ENCODE results near the gene OTX2.

Gene OTX2

GRCh38 chr14:56794557-56795283 lies 15.6 kb downstream of the OTX2 start:
- DNase-seq, result no peak

- no peak for DNase-seq
Observed at GRCh38 chr14:56794088-56794556, 16.2 kb downstream of the OTX2 start.

- no peak for DNase-seq
Observed at GRCh38 chr14:56789955-56790354, 20.3 kb downstream of the OTX2 start.

- no peak for DNase-seq
Observed at GRCh38 chr14:56787530-56787929, 22.7 kb downstream of the OTX2 start.

GRCh38 chr14:56782711-56783110 lies 27.6 kb downstream of the OTX2 start:
- DNase-seq, result no peak

- no peak for DNase-seq
Observed at GRCh38 chr14:56774503-56774902, 35.8 kb downstream of the OTX2 start.

GRCh38 chr14:56770512-56770911 lies 39.8 kb downstream of the OTX2 start:
- no peak for DNase-seq

DNA sequence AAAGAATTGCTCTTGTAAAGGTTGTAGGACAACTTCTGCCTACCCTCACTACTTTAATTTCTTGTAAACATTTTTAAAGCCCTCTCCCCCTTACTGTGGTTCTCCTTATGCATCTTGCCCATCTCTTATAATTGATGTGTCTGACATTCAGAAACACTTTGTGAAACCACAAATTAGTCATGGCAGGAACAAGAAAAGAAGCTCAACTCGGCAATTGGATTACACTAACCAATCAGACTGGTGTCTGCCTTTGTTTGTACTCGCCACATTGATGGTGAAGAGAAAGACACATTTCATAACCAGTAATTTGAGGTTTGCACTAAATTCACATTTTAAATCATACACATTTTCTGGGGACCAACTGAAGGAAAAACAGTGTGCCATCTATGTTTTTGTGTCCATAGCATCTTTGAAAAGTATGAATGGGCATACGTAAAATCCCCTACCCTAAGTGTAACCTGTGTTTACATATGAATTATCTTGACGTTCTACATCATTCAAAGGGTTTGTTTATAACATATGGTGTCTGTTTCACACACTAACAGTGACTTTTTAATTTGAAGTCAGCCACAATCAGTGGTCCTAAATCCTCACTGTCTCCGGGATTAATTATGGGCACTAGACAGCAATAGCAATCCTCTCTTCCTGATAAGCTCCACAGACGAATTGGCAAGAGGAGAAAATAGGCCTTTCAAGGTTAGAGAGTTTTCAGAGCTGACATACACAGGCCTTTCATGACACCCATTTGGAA lies 49.9 kb downstream of the OTX2 start:
- DNase-seq, result no peak

- DNase-seq, result no peak
Observed at GRCh38 chr14:56759633-56760032, 50.6 kb downstream of the OTX2 start.

DNA sequence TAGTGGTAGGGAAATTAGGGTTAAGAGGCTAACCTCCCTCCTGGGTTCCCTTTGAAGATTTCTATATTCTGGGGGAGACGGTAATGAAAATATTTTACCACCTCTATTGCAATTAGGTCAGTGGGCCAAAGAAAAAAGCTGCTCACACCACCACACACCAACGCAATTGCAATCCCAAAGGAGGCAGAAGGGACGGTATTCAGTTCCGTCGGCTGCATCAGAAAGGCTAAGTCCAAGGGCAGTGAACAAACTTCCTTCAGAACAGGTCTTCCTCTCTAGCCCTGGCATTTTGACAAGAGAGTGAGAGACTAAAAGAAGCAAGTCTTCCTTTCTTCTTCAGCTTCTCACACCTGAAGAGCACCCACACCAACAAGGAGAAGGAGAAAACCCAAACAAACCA lies 51.2 kb downstream of the OTX2 start:
- no peak for DNase-seq

GRCh38 chr14:56754921-56755320 lies 55.4 kb downstream of the OTX2 start:
- no peak for DNase-seq

DNA sequence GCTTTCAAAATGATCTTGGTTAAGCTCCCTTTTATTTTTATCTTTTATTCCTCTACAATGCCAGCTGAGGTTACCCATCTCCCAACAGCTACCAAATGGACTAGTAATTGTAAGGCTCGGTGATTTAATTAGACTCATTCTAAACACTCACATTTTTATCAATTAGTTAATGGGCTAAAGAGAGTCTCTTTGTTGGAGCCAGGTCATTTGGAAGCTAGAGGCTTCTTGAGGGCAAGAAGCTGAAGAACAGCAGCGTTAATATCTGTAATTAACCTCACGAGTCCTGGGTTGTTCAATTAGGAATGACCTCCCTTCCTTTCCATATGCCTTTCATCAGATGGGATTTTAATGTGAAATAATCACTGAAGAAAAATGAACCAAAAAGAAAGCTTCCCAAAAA lies 56.9 kb downstream of the OTX2 start:
- DNase-seq, result no peak

- DNase-seq, result no peak
Observed at GRCh38 chr14:56752428-56752827, 57.9 kb downstream of the OTX2 start.

GRCh38 chr14:56751471-56751870 lies 58.8 kb downstream of the OTX2 start:
- no peak for DNase-seq
